ENCODE results near the gene PTPRZ1. TPM values are rescaled to one million over a fixed set of nuclear protein-coding genes. Genes with fewer than 3 reads are reported as not detected.

PTPRZ1 gene
- total RNA-seq, 1 experiment from 2014 or later, result 74.2 TPM

DNA sequence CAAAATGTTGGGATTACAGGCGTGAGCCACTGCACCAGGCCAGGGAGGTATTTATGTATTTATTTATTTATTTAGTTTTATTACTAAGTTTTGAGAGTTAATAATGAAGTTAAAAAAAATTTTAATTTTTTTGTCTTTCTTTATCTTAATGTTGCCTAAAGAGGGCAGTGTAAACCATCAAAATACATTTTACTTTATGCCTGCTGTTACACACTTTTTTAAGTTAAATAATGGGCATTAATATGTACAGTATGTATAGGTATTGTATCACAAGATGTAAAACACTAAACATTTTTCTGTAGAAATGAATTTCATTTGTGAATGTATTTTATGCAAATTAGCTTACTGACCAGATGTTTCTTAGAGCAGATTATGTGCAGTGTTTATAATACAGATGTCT, 141.7 kb downstream of the PTPRZ1 start:
- H3K79me2 ChIP-seq (ENCODE audit: insufficient read depth, low read length), result no peaks in the 10 kb centered on the region
- no peak overlapping the region for H4K5ac ChIP-seq (ENCODE audit: insufficient read length, low read depth, low read length)
- no peaks in the 10 kb centered on the region for H4K20me1 ChIP-seq (ENCODE audit: control insufficient read depth, insufficient read depth, insufficient read length)
- H3K4me1 Mint-ChIP-seq, result no peaks in the 10 kb centered on the region
- H3K9me3 Mint-ChIP-seq, result no peaks in the 10 kb centered on the region
- no peak overlapping the region for H4K8ac ChIP-seq (replicated peaks; ENCODE audit: insufficient read length, low read depth, low read length)
- no peak overlapping the region for H2BK12ac ChIP-seq (ENCODE audit: insufficient read length, low read depth, low read length)
- H2AK5ac ChIP-seq (ENCODE audit: insufficient read length, low read length), result no peak overlapping the region
- no peaks in the 10 kb centered on the region for H3K9me3 ChIP-seq (ENCODE audit: control insufficient read depth, low read depth, low read length)
- H3K27me3 ChIP-seq (ENCODE audit: insufficient read depth, low read length), result no peaks in the 10 kb centered on the region
- no peak overlapping the region for H2BK5ac ChIP-seq (ENCODE audit: insufficient read length, low read length)
- DNase-seq, result no peak
- no peak overlapping the region for H2BK15ac ChIP-seq (ENCODE audit: low read depth, low read length)
- no peak overlapping the region for H2AFZ ChIP-seq (ENCODE audit: low read length)
- H3K23ac ChIP-seq (ENCODE audit: insufficient read length, low read depth, low read length), result no peak overlapping the region
- H2BK20ac ChIP-seq (ENCODE audit: low read depth, low read length, poor library complexity, severe bottlenecking), result no peak overlapping the region
- H3K14ac ChIP-seq (ENCODE audit: insufficient read depth, low read length), result no peak overlapping the region
- peaks cover 34 to 37% (median 36%) of the 10 kb centered on the region in 3 experiments for H3K36me3 Mint-ChIP-seq (ENCODE audit: insufficient read depth in 1 of 3, low read depth in 3 of 3)
- H3K4ac ChIP-seq (ENCODE audit: low read depth, low read length), result no peak overlapping the region
- H4K91ac ChIP-seq (ENCODE audit: insufficient read length, low read depth, low read length), result no peak overlapping the region
- TF ChIP-seq, protein P1, sequence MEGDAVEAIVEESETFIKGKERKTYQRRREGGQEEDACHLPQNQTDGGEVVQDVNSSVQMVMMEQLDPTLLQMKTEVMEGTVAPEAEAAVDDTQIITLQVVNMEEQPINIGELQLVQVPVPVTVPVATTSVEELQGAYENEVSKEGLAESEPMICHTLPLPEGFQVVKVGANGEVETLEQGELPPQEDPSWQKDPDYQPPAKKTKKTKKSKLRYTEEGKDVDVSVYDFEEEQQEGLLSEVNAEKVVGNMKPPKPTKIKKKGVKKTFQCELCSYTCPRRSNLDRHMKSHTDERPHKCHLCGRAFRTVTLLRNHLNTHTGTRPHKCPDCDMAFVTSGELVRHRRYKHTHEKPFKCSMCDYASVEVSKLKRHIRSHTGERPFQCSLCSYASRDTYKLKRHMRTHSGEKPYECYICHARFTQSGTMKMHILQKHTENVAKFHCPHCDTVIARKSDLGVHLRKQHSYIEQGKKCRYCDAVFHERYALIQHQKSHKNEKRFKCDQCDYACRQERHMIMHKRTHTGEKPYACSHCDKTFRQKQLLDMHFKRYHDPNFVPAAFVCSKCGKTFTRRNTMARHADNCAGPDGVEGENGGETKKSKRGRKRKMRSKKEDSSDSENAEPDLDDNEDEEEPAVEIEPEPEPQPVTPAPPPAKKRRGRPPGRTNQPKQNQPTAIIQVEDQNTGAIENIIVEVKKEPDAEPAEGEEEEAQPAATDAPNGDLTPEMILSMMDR (conservative IDR thresholded peaks at IDR 0.05), result peak; percentile 38; the same call in 2 of the 3 replicates
- no peak overlapping the region for H3K56ac ChIP-seq (ENCODE audit: insufficient read length, low read depth, low read length)
- no peak overlapping the region for H3T11ph ChIP-seq (ENCODE audit: low read length)
- no peak overlapping the region for H3K9ac ChIP-seq (ENCODE audit: extremely low read depth, insufficient read length, low read length)
- no peaks in the 10 kb centered on the region for H3K79me1 ChIP-seq (ENCODE audit: insufficient read depth, low read depth, low read length, poor library complexity, severe bottlenecking)
- H3K18ac ChIP-seq (ENCODE audit: insufficient read length, low read depth, low read length), result no peak overlapping the region
- no peak overlapping the region for H3K4me3 Mint-ChIP-seq
- H2BK120ac ChIP-seq (ENCODE audit: low read depth, low read length, poor library complexity, severe bottlenecking), result no peak overlapping the region
- H3K27ac ChIP-seq (ENCODE audit: insufficient read length, low read depth, low read length), result no peak overlapping the region
- H3K4me1 ChIP-seq (ENCODE audit: insufficient read depth, low read length), result no peaks in the 10 kb centered on the region
- H3K27ac Mint-ChIP-seq, result no peak overlapping the region
- no peaks in the 10 kb centered on the region for H3K27me3 Mint-ChIP-seq (ENCODE audit: low read depth)
- H3K23me2 ChIP-seq (ENCODE audit: insufficient read length, low read depth, low read length, poor library complexity, severe bottlenecking), result no peaks in the 10 kb centered on the region
- WGBS (ENCODE audit: extremely low coverage, insufficient read length, low lambda C conversion rate), result no CpG with 5 or more reads among the region's 1 CpG
- H3K4me2 ChIP-seq (ENCODE audit: insufficient read depth, insufficient read length, low read length), result no peak overlapping the region
